ENCODE results near the gene PKHD1.

GRCh38 chr6:51910851-51911250, 176.6 kb downstream of the PKHD1 start:
- no peak for TF ChIP-seq POLR2AphosphoS5 (IDR thresholded peaks at IDR 0.05; ENCODE audit: low read depth, low read length)
- no peak for TF ChIP-seq YY1 (IDR thresholded peaks at IDR 0.05; ENCODE audit: low read depth)
- no peak for TF ChIP-seq RCOR1 (IDR thresholded peaks at IDR 0.05; ENCODE audit: low read length)
- TF ChIP-seq EZH2phosphoT487 (IDR thresholded peaks at IDR 0.05; ENCODE audit: borderline replicate concordance, low read depth): no peak
- TF ChIP-seq SIN3A (IDR thresholded peaks at IDR 0.05; ENCODE audit: borderline replicate concordance, low read depth, low read length): no peak
- TF ChIP-seq NRF1 (IDR thresholded peaks at IDR 0.05; ENCODE audit: low read depth, low read length): no peak
- no peak for TF ChIP-seq CTCF (IDR thresholded peaks at IDR 0.05)
- no peak for TF ChIP-seq EP300 (IDR thresholded peaks at IDR 0.05; ENCODE audit: borderline replicate concordance in 1 of 2, low read depth in 1 of 2, low read length in 1 of 2)
- no peak for TF ChIP-seq USF2 (IDR thresholded peaks at IDR 0.05; ENCODE audit: borderline replicate concordance, low read depth, low read length)
- no peak for TF ChIP-seq MXI1 (IDR thresholded peaks at IDR 0.05; ENCODE audit: low read depth, low read length)
- no peak for TF ChIP-seq RFX5 (IDR thresholded peaks at IDR 0.05; ENCODE audit: low read length)
- TF ChIP-seq ZBTB33 (IDR thresholded peaks at IDR 0.05; ENCODE audit: borderline replicate concordance, low read depth): no peak

Data from SK-N-SH (cell line).